NCI-H345 (cell line): Measurements from ENCODE around the gene THRB.

Experiments used
- DNase-seq: peaks from one replicate; lab custom pipeline; 2025; lab: John Stamatoyannopoulos, UW

The THRB gene

GRCh38 chr3:24224666-24225384 is 269.8 kb downstream of the THRB start:
- DNase-seq: no peak

GRCh38 chr3:24222165-24222805 is 272.4 kb downstream of the THRB start:
- DNase-seq: no peak

- no peak for DNase-seq
Measured at GRCh38 chr3:24220859-24221657, 273.6 kb downstream of the THRB start.

GRCh38 chr3:24215502-24215901 is 279.1 kb downstream of the THRB start:
- DNase-seq: no peak

- DNase-seq: no peak
Measured at GRCh38 chr3:24211381-24211780, 283.3 kb downstream of the THRB start.

GRCh38 chr3:24202071-24202470 is 292.6 kb downstream of the THRB start:
- DNase-seq: no peak

GRCh38 chr3:24201301-24201700 is 293.3 kb downstream of the THRB start:
- DNase-seq: no peak

- no peak for DNase-seq
Measured at GRCh38 chr3:24199775-24200247, 294.8 kb downstream of the THRB start.

- DNase-seq: no peak
Measured at GRCh38 chr3:24199300-24199699, 295.4 kb downstream of the THRB start.

- no peak for DNase-seq
Measured at GRCh38 chr3:24198728-24199127, 295.9 kb downstream of the THRB start.

- DNase-seq: no peak
Measured at GRCh38 chr3:24197809-24198208, 296.8 kb downstream of the THRB start.

GRCh38 chr3:24196526-24196925 is 298.1 kb downstream of the THRB start:
- DNase-seq: no peak

GRCh38 chr3:24195504-24196230 is 299.0 kb downstream of the THRB start:
- no peak for DNase-seq

- DNase-seq: no peak
Measured at GRCh38 chr3:24192469-24193056, 302.1 kb downstream of the THRB start.

GRCh38 chr3:24191801-24192403 is 302.7 kb downstream of the THRB start:
- no peak for DNase-seq

- no peak for DNase-seq
Measured at GRCh38 chr3:24190256-24190655, 304.4 kb downstream of the THRB start.

GRCh38 chr3:24185738-24186384 is 308.8 kb downstream of the THRB start:
- DNase-seq: peak; percentile 27

GRCh38 chr3:24184528-24185176 is 310.0 kb downstream of the THRB start:
- DNase-seq: no peak

GRCh38 chr3:24182756-24183155 is 311.9 kb downstream of the THRB start:
- no peak for DNase-seq

- no peak for DNase-seq
Measured at GRCh38 chr3:24181256-24181655, 313.4 kb downstream of the THRB start.
